HS-27A (cell line): ENCODE data around the gene ETV6.
"Not testable (repeated sequence)": the region's sequence is repeated elsewhere in the genome, so short reads cannot be mapped to it uniquely, and the experiment has no call there.

ENCODE experiments used
- DNase-seq: peaks from one replicate; pipeline ENCODE4 v3.0.0-alpha.2; 2012; ENCODE audit warnings: low read depth, missing footprints

Gene ETV6

GRCh38 chr12:11649413-11650285 is at the start of gene ETV6:
TSS of gene ETV6 (plus strand) at chr12:11649674. CDS start at chr12:11650128, 454 bp downstream.
- DNase-seq, result peak; percentile 70

- DNase-seq, result no peak
Observed at GRCh38 chr12:11600199-11600598, 49.3 kb upstream of the ETV6 start.

GRCh38 chr12:11601647-11602046 is 47.8 kb upstream of the ETV6 start:
- DNase-seq, result no peak

GRCh38 chr12:11607313-11608081 is 42.0 kb upstream of the ETV6 start:
- DNase-seq, result no peak

DNA sequence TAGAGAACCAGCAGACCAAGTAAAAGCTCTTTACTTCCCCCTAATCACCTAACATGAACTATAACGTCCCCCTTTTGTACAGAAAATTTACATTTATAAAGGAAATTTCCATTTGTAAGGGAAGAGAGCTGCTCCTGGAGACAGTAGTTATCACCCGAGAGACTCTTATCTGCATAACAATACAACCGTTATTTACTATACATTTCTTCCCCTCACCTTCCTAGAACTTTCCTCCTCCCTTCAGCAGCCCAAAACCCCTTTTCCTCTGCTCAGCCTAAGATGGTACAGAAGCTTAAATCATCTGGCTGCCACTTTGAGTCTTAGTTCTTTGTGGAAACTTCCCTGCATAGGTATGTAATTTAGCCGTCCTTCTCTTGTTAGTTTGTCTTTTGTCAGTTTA is 40.4 kb upstream of the ETV6 start:
- no peak for DNase-seq

DNA sequence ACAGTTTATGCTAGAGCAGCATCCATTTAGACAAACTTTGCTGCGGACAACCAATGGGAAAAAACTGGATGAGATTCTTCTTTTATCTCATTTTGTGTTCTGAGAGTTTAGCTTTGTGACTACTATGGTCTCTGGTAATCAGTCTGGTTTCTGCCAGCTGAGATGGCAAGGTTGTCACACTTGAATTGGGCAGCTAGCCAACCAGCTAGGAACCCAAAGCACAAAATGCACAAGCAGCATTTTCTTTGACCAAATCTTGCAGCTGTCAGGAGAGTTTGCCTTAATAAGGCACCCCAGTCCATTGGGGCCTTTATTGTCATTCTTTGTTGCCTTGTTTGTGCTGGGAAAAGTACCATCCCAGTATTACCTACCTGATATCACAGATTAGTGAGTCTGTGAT is 34.0 kb upstream of the ETV6 start:
- no peak for DNase-seq

- no peak for DNase-seq
Observed at GRCh38 chr12:11618046-11618445, 31.4 kb upstream of the ETV6 start.

- no peak for DNase-seq
Observed at GRCh38 chr12:11621797-11622423, 27.6 kb upstream of the ETV6 start.

DNA sequence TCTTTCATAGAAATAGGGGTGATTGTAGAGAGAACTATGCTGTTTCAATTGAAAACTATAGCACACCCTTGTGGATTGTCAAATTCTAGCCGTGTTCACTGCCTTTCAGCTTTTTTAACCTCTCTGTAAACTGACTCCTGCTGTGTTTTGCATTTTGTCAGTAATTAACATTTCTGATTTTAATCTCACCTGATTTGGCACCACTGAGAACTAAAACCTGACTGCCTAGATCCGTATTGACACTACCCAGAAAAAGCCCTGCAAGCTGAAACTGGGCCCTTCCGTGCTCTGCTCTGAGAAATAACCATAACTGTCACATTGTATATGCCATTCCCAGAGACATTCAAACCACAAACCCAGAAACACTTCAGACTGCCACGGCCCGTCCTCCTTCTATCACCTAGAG is 26.6 kb upstream of the ETV6 start:
- no peak for DNase-seq

DNA sequence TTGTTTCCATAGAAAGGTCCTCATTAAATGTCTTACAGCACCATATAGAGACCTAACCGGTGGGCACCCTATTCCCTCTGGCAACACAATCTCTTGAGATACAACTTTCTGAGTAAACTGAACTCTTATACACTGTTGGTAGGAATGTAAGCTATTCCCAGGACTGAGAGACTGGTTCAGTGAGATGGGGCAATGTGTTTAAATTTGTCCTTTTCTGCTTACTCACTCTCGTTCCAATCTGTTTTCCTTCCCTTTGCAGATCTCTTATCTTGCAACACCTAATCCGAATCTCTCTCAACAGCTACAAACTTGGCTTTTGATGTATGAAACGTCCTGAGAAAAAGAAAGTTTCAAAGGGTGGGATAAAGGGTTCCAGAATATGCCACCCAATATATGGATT is 26.1 kb upstream of the ETV6 start:
- DNase-seq, result no peak

GRCh38 chr12:11624116-11624515 is 25.4 kb upstream of the ETV6 start:
- no peak for DNase-seq

DNA sequence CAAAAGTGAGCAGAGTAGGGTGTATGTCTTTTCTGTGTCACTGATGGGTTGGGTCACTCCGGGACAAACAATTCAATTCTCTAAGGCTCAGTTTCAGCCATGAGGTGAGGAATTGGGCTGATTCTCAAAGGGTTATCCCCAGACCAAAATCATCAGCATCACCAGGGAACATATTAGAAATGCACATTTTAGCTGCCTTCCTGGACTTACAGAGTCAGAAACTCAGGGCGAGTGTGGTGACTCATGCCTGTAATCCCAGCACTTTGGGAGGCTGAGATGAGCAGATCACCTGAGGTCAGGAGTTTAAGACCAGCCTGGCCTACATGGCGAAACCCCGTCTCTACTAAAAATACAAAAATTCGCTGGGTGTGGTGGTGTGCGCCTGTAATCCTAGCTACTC is 21.8 kb upstream of the ETV6 start:
- DNase-seq, result not testable (repeated sequence)

- DNase-seq, result no peak
Observed at GRCh38 chr12:11628353-11628752, 21.1 kb upstream of the ETV6 start.

- no peak for DNase-seq
Observed at GRCh38 chr12:11630046-11630706, 19.3 kb upstream of the ETV6 start.

- DNase-seq, result no peak
Observed at GRCh38 chr12:11631288-11631687, 18.2 kb upstream of the ETV6 start.

- not testable (repeated sequence) for DNase-seq
Observed at GRCh38 chr12:11631881-11632280, 17.6 kb upstream of the ETV6 start.

- peak; percentile 57 for DNase-seq
Observed at GRCh38 chr12:11633968-11634367, 15.5 kb upstream of the ETV6 start.

- no peak for DNase-seq
Observed at GRCh38 chr12:11635341-11635740, 14.1 kb upstream of the ETV6 start.

DNA sequence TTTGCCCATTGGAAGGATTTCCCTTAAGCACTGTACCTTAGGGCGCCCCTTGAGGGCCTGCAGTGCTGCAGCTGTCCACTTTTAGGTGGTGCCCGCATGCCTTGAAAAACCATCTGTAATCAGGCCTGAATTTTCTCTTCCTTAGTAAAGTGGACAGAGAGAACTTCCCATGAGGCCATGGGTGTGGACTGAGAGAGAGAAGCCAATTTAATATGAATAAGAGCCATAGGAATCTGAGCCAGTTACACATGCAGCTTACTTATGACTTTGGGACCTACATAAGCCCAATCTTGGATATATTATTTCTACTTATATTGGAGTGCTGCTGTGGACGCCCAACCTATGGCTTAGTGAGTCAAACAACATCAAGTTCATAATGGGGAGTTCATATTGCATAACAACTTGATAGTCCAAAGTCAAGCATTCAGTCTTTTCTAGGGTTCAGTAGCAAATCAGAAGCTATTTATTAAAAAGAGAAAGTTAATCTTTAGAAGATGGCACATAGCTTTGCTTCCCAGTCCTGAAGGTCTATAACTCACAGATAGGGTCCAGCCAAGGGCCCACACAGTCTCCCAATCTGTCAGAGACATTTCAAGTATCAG is 11.1 kb upstream of the ETV6 start:
- DNase-seq, result no peak

GRCh38 chr12:11639454-11639853 is 10.0 kb upstream of the ETV6 start:
- DNase-seq, result no peak

- DNase-seq, result no peak
Observed at GRCh38 chr12:11641522-11641921, 8.0 kb upstream of the ETV6 start.

GRCh38 chr12:11642785-11643184 is 6.7 kb upstream of the ETV6 start:
- no peak for DNase-seq
